ENCODE results near the gene FIG4. TPM values are rescaled to one million over a fixed set of nuclear protein-coding genes. Genes with fewer than 3 reads are reported as not detected.

The FIG4 gene
- total RNA-seq, 2 donors from 2014 or later = 12.2 to 17.2 TPM

GRCh38 chr6:109662192-109662591 lies 28.9 kb upstream of the FIG4 start:
- no peak for DNase-seq
- H3K4me3 ChIP-seq = no peak overlapping the region
- no peak overlapping the region for H3K27ac ChIP-seq
- H3K36me3 ChIP-seq = no peaks in the 10 kb centered on the region
- TF ChIP-seq CTCF (IDR thresholded peaks at IDR 0.05) = no peak
- H3K9me3 ChIP-seq = no peaks in the 10 kb centered on the region
- H3K9ac ChIP-seq (ENCODE audit: low read depth in 2 of 2, low read length in 2 of 2) = no peak overlapping the region
- H3K4me1 ChIP-seq = no peaks in the 10 kb centered on the region
- intact Hi-C loops (cut with DNase I) = no loop called here
- H3K27me3 ChIP-seq = no peaks in the 10 kb centered on the region

- Histone ChIP-seq H3K36me3 (no peaks in the 10 kb centered on the region), H3K27me3 (no peaks in the 10 kb centered on the region), H3K9ac (ENCODE audit: low read depth in 2 of 2, low read length in 2 of 2) (no peak overlapping the region), H3K4me3 (no peak overlapping the region), H3K4me1 (no peaks in the 10 kb centered on the region), H3K9me3 (no peaks in the 10 kb centered on the region), H3K27ac (no peak overlapping the region)
- no peak for DNase-seq
- intact Hi-C loops (cut with DNase I) = no loop called here
- no peak for TF ChIP-seq CTCF (IDR thresholded peaks at IDR 0.05)
Measured at GRCh38 chr6:109669811-109670210, 21.3 kb upstream of the FIG4 start.

GRCh38 chr6:109671733-109672132 lies 19.4 kb upstream of the FIG4 start:
- Histone ChIP-seq H3K27ac (no peak overlapping the region), H3K36me3 (no peaks in the 10 kb centered on the region), H3K4me1 (no peaks in the 10 kb centered on the region), H3K27me3 (no peaks in the 10 kb centered on the region), H3K9ac (ENCODE audit: low read depth in 2 of 2, low read length in 2 of 2) (no peak overlapping the region), H3K9me3 (no peaks in the 10 kb centered on the region), H3K4me3 (no peak overlapping the region)
- DNase-seq = no peak
- intact Hi-C loops (cut with DNase I) = no loop called here
- no peak for TF ChIP-seq CTCF (IDR thresholded peaks at IDR 0.05)

GRCh38 chr6:109672175-109672574 lies 18.9 kb upstream of the FIG4 start:
- TF ChIP-seq CTCF (IDR thresholded peaks at IDR 0.05) = no peak
- Histone ChIP-seq H3K27ac (no peak overlapping the region), H3K27me3 (no peaks in the 10 kb centered on the region), H3K9me3 (no peaks in the 10 kb centered on the region), H3K4me3 (no peak overlapping the region), H3K9ac (ENCODE audit: low read depth in 2 of 2, low read length in 2 of 2) (no peak overlapping the region), H3K4me1 (no peaks in the 10 kb centered on the region), H3K36me3 (no peaks in the 10 kb centered on the region)
- intact Hi-C loops (cut with DNase I) = no loop called here
- no peak for DNase-seq

GRCh38 chr6:109672839-109673238 lies 18.3 kb upstream of the FIG4 start:
- no peak for DNase-seq
- TF ChIP-seq CTCF (IDR thresholded peaks at IDR 0.05) = no peak
- intact Hi-C loops (cut with DNase I) = no loop called here

GRCh38 chr6:109676724-109677123 lies 14.4 kb upstream of the FIG4 start:
- Histone ChIP-seq H3K27me3 (no peaks in the 10 kb centered on the region), H3K4me3 (no peak overlapping the region), H3K36me3 (no peaks in the 10 kb centered on the region), H3K9ac (ENCODE audit: low read depth in 2 of 2, low read length in 2 of 2) (no peak overlapping the region), H3K4me1 (no peaks in the 10 kb centered on the region), H3K27ac (no peak overlapping the region), H3K9me3 (no peaks in the 10 kb centered on the region)
- TF ChIP-seq CTCF (IDR thresholded peaks at IDR 0.05) = no peak
- intact Hi-C loops (cut with DNase I) = no loop called here
- DNase-seq = no peak

More at GRCh38 chr6:109672839-109673238, 18.3 kb upstream of the FIG4 start:
- Histone ChIP-seq H3K27me3 (no peaks in the 10 kb centered on the region), H3K4me1 (no peaks in the 10 kb centered on the region), H3K27ac (no peak overlapping the region), H3K9me3 (no peaks in the 10 kb centered on the region), H3K36me3 (no peaks in the 10 kb centered on the region), H3K9ac (ENCODE audit: low read depth in 2 of 2, low read length in 2 of 2) (no peak overlapping the region), H3K4me3 (no peak overlapping the region)

Measured in colonic mucosa (tissue), 4 donors.